Sigmoid colon (tissue), 7 donors: Measurements from ENCODE around the gene PSKH1. TPM values are rescaled to one million over a fixed set of nuclear protein-coding genes. Genes with fewer than 3 reads are reported as not detected.

ENCODE experiments used
- DNase-seq: peaks from one replicate; pipeline ENCODE4 v3.0.0-alpha.2; 2019
- H3K27ac ChIP-seq, 4 donors: fragments of 200-600 bp; sonication (generic); one replicate each; pipeline ENCODE4 v1.5.1; 2016 to 2019; ENCODE audit warnings: mild to moderate bottlenecking in 1 of 4
- H3K27me3 ChIP-seq, 3 donors: fragments of 200-600 bp; sonication (generic); one replicate each; pipeline ENCODE4 v1.5.1; 2019; ENCODE audit warnings: mild to moderate bottlenecking in 1 of 3
- H3K36me3 ChIP-seq, 4 donors: fragments of 200-600 bp; sonication (generic); one replicate each; pipeline ENCODE4 v1.5.1; 2016 to 2019
- H3K4me1 ChIP-seq, 4 donors: fragments of 200-600 bp; sonication (generic); one replicate each; pipeline ENCODE4 v1.5.1; 2017 to 2019
- H3K4me3 ChIP-seq, 4 donors: fragments of 200-600 bp; sonication (generic); one replicate each; pipeline ENCODE4 v1.5.1; 2017 to 2019; ENCODE audit warnings: mild to moderate bottlenecking in 2 of 4, moderate library complexity in 1 of 4
- H3K9me3 ChIP-seq, 4 donors: fragments of 200-600 bp in 3 of 4; sonication (generic) in 3 of 4; one replicate each; pipeline versions ENCODE4 v1.5.1 to v1.6.1; 2013 to 2019
- EP300 ChIP-seq, 4 donors: sonication (generic); formaldehyde crosslinking; IDR thresholded peaks; one replicate each; pipeline ENCODE4 v1.6.1; 2017; ENCODE audit warnings: antibody characterized with exemption in 4 of 4
- POLR2A ChIP-seq, 2 donors: fragments of 450-650 bp; IDR thresholded peaks; one replicate each; pipeline ENCODE4 v1.6.1; 2016; ENCODE audit warnings: antibody characterized with exemption in 2 of 2, mild to moderate bottlenecking in 2 of 2, moderate library complexity in 2 of 2
- POLR2AphosphoS5 ChIP-seq, 4 donors: sonication (generic); formaldehyde crosslinking; IDR thresholded peaks; one replicate each; pipeline ENCODE4 v1.6.1; 2017; ENCODE audit warnings: antibody characterized with exemption in 4 of 4
- WGBS, 2 donors: extraction: QIAGEN DNeasy Blood & Tissue Kit; methylation state at CpG; one replicate each; pipeline ENCODE4 v1.1.7; 2013; 5-methylcytosine and 5-hydroxymethylcytosine counted together
- intact Hi-C: fragments of 100-400 bp; cut with DNase I; formaldehyde crosslinking; loops from one replicate; pipeline ENCODE4 v1.15.1; 2023
- polyA plus RNA-seq, 3 donors: library from polyadenylated mRNA; stranded (reverse); fragments of 200-250 nt; gene quantifications; one replicate each; pipeline ENCODE4 v1.2.3, GENCODE V29; 2013
- total RNA-seq, 4 donors: library from RNA; depleted of rRNA; stranded (reverse); fragments of >200 nt; gene quantifications; one replicate each; pipeline ENCODE4 v1.1.0, GENCODE V29; 2016
- TF ChIP-seq, protein P1 (sequence below), 4 experiments: fragments of 450-650 bp in 3 of 4; fragments of 200-600 bp in 1 of 4; IDR thresholded peaks; one replicate each; pipeline ENCODE4 v1.5.1; 2016 to 2019; ENCODE audit warnings: antibody characterized with exemption in 4 of 4, mild to moderate bottlenecking in 3 of 4, moderate library complexity in 2 of 4
- donor health status: healthy with polysubstance abuse.
- donor health status: Bipolar disorder and iron deficiency.
- donor health status: healthy.

Gene PSKH1
- total and polyA plus RNA-seq, 7 donors: 13.9 to 29.2 (median 20.8) TPM

- H3K9me3 ChIP-seq: no peaks in the 10 kb centered on the region
- H3K36me3 ChIP-seq: peaks cover 52 to 63% (median 56%) of the 10 kb centered on the region in 4 donors
- intact Hi-C loops: no loop called here
- H3K27me3 ChIP-seq: no peaks in the 10 kb centered on the region
- no peak for TF ChIP-seq EP300 (IDR thresholded peaks at IDR 0.05)
- TF ChIP-seq, protein P1, sequence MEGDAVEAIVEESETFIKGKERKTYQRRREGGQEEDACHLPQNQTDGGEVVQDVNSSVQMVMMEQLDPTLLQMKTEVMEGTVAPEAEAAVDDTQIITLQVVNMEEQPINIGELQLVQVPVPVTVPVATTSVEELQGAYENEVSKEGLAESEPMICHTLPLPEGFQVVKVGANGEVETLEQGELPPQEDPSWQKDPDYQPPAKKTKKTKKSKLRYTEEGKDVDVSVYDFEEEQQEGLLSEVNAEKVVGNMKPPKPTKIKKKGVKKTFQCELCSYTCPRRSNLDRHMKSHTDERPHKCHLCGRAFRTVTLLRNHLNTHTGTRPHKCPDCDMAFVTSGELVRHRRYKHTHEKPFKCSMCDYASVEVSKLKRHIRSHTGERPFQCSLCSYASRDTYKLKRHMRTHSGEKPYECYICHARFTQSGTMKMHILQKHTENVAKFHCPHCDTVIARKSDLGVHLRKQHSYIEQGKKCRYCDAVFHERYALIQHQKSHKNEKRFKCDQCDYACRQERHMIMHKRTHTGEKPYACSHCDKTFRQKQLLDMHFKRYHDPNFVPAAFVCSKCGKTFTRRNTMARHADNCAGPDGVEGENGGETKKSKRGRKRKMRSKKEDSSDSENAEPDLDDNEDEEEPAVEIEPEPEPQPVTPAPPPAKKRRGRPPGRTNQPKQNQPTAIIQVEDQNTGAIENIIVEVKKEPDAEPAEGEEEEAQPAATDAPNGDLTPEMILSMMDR (IDR thresholded peaks at IDR 0.05): no peak
- TF ChIP-seq POLR2AphosphoS5 (IDR thresholded peaks at IDR 0.05): no peak
- no peak for TF ChIP-seq POLR2A (IDR thresholded peaks at IDR 0.05)
- no peak for DNase-seq
- 96 to 97% methylated on average over 11 of the region's 11 CpGs for WGBS, 2 donors
- H3K27ac ChIP-seq: no peak overlapping the region
- peaks cover 0 to 38% (median 33%) of the 10 kb centered on the region in 4 donors for H3K4me1 ChIP-seq
- H3K4me3 ChIP-seq: no peak overlapping the region
Observed at GRCh38 chr16:67877064-67877463, 16.0 kb upstream of the PSKH1 start.

DNA sequence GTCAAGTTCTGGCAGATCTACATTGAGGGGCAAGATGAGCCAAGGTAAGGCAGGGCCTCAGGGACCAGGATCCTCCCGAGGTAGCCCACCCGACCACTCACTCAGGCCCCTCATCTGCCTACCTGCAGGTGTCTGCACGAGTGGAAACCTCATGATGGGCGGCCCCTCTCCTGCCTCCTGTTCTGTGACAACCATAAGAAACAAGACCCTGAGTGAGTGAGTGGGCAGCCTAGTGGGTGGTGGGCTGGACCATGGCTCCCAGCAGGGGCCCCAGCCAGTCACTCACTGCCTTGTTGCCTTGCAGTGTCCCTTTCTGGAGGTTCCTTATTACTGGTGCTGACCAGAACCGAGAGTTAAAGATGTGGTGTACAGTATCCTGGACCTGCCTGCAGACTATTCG lies 14.8 kb upstream of the PSKH1 start:
- 94 to 95% methylated on average over 6 of the region's 6 CpGs for WGBS, 2 donors
- Histone ChIP-seq H3K27me3 (no peaks in the 10 kb centered on the region), H3K4me1 (peaks cover 0 to 34% (median 28%) of the 10 kb centered on the region in 4 donors), H3K4me3 (no peak overlapping the region), H3K27ac (no peak overlapping the region), H3K36me3 (peaks cover 63 to 75% (median 68%) of the 10 kb centered on the region in 4 donors), H3K9me3 (no peaks in the 10 kb centered on the region)
- TF ChIP-seq, protein P1 (IDR thresholded peaks at IDR 0.05): no peak
- TF ChIP-seq EP300 (IDR thresholded peaks at IDR 0.05): no peak
- TF ChIP-seq POLR2A (IDR thresholded peaks at IDR 0.05): no peak
- TF ChIP-seq POLR2AphosphoS5 (IDR thresholded peaks at IDR 0.05): no peak
- intact Hi-C loops: no loop called here
- no peak for DNase-seq

- TF ChIP-seq, protein P1 (IDR thresholded peaks at IDR 0.05): no peak
- TF ChIP-seq EP300 (IDR thresholded peaks at IDR 0.05) (no peak), POLR2A (IDR thresholded peaks at IDR 0.05) (no peak), POLR2AphosphoS5 (IDR thresholded peaks at IDR 0.05) (no peak)
- Histone ChIP-seq H3K4me1 (peaks cover 0 to 29% (median 24%) of the 10 kb centered on the region in 4 donors), H3K36me3 (peaks cover 66 to 79% (median 73%) of the 10 kb centered on the region in 4 donors), H3K27ac (no peak overlapping the region), H3K27me3 (no peaks in the 10 kb centered on the region), H3K9me3 (no peaks in the 10 kb centered on the region), H3K4me3 (no peak overlapping the region)
- intact Hi-C loops: no loop called here
- 95 to 97% methylated on average over 9 of the region's 9 CpGs for WGBS, 2 donors
- DNase-seq: no peak
Observed at GRCh38 chr16:67878846-67879245, 14.2 kb upstream of the PSKH1 start.

DNA sequence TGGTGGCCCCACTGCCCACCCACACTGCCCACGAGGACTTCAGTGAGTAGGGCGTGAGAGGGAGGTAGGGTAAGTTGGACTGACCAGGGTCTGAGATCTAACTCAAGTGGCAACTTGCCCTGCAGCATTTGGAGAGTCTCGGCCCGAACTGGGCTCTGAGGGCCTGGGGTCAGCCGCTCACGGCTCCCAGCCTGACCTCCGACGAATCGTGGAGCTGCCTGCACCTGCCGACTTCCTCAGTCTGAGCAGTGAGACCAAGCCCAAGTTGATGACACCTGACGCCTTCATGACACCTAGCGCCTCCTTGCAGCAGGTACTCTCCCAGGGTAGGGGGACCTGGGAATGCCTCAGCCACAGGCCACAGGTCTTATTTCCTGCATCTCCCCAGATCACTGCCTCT lies 13.6 kb upstream of the PSKH1 start:
- H3K27me3 ChIP-seq: no peaks in the 10 kb centered on the region
- no peak for DNase-seq
- H3K4me1 ChIP-seq: peaks cover 0 to 26% (median 22%) of the 10 kb centered on the region in 4 donors
- no peak overlapping the region for H3K27ac ChIP-seq
- H3K9me3 ChIP-seq: no peaks in the 10 kb centered on the region
- no peak overlapping the region for H3K4me3 ChIP-seq
- intact Hi-C loops: no loop called here
- TF ChIP-seq POLR2A (IDR thresholded peaks at IDR 0.05): no peak
- 94% methylated on average over 12 of the region's 12 CpGs for WGBS, 2 donors
- H3K36me3 ChIP-seq: peaks cover 66 to 81% (median 73%) of the 10 kb centered on the region in 4 donors

DNA sequence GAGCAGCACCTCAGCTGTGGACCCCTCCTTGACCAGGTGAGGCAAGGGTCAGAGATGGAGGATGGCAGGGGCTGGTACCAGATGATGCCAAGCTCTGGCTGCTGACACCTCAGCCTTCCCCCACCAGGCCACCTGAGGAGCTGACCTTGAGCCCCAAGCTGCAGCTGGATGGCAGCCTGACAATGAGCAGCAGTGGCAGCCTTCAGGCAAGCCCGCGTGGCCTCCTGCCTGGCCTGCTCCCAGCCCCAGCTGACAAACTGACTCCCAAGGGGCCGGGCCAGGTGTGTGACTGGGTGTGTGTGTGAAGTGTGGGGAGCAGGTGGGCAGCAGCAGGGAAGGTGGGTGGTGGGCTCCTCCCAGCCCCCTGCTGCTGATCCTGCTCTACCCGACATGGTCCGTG lies 13.1 kb upstream of the PSKH1 start:
- 89 to 96% methylated on average over 5 of the region's 5 CpGs for WGBS, 2 donors
- intact Hi-C loops: loop anchor here (5.0 kb wide), 1 partner anchor 162 kb away; no protein-coding TSS in a partner anchor
- Histone ChIP-seq H3K9me3 (no peaks in the 10 kb centered on the region), H3K4me1 (peaks cover 0 to 25% (median 21%) of the 10 kb centered on the region in 4 donors), H3K27me3 (no peaks in the 10 kb centered on the region), H3K4me3 (no peak overlapping the region), H3K27ac (no peak overlapping the region), H3K36me3 (peaks cover 66 to 81% (median 73%) of the 10 kb centered on the region in 4 donors)
- DNase-seq: no peak
- no peak for TF ChIP-seq POLR2A (IDR thresholded peaks at IDR 0.05)
- TF ChIP-seq POLR2AphosphoS5 (IDR thresholded peaks at IDR 0.05): no peak
- TF ChIP-seq, protein P1 (IDR thresholded peaks at IDR 0.05): no peak
